ENCODE measurements around the gene SS18L1.

SS18L1 gene

DNA sequence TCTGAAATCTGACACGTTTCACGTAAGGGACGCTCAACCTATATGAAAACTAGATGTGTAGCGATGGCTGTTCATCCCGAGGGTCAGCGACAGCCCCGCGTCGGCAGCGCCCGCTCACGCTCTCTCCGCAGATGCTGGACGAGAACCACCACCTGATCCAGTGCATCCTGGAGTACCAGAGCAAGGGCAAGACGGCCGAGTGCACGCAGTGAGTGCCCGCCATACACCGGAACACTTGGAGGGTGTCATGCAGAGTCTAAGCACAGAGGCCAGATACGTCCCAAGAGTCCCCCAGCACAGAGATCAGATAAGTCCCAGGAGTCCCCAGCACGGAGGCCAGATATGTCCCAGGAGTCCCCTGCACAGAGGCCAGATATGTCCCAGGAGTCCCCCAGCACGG is 15.0 kb downstream of the SS18L1 start:
- TF ChIP-seq, protein P1, sequence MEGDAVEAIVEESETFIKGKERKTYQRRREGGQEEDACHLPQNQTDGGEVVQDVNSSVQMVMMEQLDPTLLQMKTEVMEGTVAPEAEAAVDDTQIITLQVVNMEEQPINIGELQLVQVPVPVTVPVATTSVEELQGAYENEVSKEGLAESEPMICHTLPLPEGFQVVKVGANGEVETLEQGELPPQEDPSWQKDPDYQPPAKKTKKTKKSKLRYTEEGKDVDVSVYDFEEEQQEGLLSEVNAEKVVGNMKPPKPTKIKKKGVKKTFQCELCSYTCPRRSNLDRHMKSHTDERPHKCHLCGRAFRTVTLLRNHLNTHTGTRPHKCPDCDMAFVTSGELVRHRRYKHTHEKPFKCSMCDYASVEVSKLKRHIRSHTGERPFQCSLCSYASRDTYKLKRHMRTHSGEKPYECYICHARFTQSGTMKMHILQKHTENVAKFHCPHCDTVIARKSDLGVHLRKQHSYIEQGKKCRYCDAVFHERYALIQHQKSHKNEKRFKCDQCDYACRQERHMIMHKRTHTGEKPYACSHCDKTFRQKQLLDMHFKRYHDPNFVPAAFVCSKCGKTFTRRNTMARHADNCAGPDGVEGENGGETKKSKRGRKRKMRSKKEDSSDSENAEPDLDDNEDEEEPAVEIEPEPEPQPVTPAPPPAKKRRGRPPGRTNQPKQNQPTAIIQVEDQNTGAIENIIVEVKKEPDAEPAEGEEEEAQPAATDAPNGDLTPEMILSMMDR (IDR thresholded peaks at IDR 0.05; ENCODE audit: insufficient read depth, low read length, missing control alignments), result no peak
- CTCF ChIA-PET, result interaction anchor here (1.3 to 4.4 kb wide), 3 partner anchors 133 to 148 kb away, joined by 3 to 36 read pairs (median 5); no protein-coding TSS in a partner anchor
- POLR2A ChIA-PET, result no interaction called here
- H3K4me3 ChIP-seq (ENCODE audit: low read depth, low read length), result no peak overlapping the region
- no peak for DNase-seq (ENCODE audit: low read depth, low spot score)

DNA sequence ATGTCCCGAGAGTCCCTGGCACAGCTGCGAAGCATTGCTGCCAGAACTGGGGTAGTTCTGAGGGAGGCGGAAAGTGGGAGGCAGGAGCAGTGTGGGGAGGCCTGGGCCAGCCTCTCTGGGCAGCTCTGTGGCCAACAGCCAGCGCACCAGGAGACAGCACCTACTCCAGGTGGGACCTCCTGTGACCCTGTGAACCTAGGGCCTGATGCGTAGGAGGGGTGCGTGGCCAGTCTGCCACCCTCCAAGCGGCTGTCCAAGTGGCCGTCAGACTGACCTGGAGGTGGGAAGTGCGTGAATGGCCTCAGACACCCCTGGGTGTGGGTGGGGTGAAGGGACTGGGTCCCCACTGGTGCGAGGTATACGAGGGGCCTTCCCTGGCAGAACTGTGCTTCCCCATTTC is 15.5 kb downstream of the SS18L1 start:
- TF ChIP-seq, protein P1 (IDR thresholded peaks at IDR 0.05; ENCODE audit: insufficient read depth, low read length, missing control alignments), result no peak
- ChIA-PET POLR2A (no interaction called here), CTCF (interaction anchor here (1.3 to 1.6 kb wide), 2 partner anchors 134 to 148 kb away, joined by 3 to 5 read pairs; no protein-coding TSS in a partner anchor)
- no peak overlapping the region for H3K4me3 ChIP-seq (ENCODE audit: low read depth, low read length)
- no peak for DNase-seq (ENCODE audit: low read depth, low spot score)

DNA sequence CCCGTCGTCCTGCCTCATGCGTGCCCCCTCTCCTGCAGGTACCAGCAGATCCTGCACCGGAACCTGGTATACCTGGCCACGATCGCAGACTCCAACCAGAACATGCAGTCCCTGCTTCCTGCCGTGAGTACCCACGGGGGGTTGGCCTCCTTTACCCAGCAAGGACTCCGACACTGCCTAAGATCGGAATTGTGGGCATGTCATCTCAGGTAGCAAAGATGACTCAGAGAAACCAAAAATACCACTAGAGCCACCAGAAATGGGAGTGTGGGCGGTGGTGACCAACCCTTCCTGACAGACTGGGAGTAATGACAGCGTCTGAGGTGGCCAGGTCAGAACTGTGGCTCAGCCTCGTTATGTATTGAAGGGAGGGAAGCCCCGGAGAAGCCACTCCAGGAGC is 16.3 kb downstream of the SS18L1 start:
- POLR2A ChIA-PET, result no interaction called here

DNA sequence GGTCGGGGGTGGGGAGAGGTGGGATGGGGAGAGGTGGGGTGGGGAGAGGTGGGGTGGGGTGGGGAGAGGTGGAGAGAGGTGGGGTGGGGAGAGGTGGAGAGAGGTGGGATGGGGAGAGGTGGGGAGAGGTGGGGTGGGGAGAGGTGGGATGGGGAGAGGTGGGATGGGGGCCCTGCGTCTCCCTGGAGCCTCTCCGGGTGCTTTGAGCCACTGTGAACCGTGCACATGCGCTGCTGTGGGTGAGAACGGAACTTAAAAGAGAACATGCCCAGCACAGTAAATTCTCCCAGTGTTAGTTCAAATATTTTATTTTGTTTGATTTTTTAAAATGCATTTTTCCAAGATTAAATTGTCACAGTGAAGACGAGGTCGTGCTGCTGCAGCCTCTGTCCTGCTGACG is 16.7 kb downstream of the SS18L1 start:
- DNase-seq (ENCODE audit: low read depth, low spot score), result no peak
- TF ChIP-seq, protein P1 (IDR thresholded peaks at IDR 0.05; ENCODE audit: insufficient read depth, low read length, missing control alignments), result no peak
- CTCF ChIA-PET, result no interaction called here
- POLR2A ChIA-PET, result no interaction called here
- H3K4me3 ChIP-seq (ENCODE audit: low read depth, low read length), result no peak overlapping the region

More for the DNA sequence above, 16.3 kb downstream of the SS18L1 start:
- TF ChIP-seq, protein P1 (IDR thresholded peaks at IDR 0.05; ENCODE audit: insufficient read depth, low read length, missing control alignments), result no peak
- DNase-seq (ENCODE audit: low read depth, low spot score), result no peak
- H3K4me3 ChIP-seq (ENCODE audit: low read depth, low read length), result no peak overlapping the region
- CTCF ChIA-PET, result interaction anchor here (1.3 kb wide), 1 partner anchor 149 kb away, joined by 5 read pairs; no protein-coding TSS in a partner anchor

DNA sequence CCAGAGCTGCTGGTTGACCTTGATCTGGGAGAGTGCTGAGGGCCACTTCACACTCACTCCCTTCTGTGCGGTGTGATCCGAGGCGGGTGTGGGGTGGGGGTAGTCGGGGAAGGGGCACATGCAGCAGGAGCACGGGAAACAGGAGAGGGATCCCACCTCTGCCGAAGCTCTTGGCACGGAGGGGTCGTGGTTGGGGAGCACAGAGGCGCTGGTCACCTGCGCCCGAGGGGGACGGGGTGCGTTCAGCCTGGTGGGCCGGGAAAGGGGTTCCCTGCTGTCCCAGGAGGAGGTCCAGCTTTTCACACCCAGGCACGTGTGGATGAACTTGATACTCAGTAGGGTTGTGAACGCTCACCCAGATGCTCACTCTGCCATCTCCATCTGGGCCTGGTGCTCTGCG is 17.3 kb downstream of the SS18L1 start:
- ChIA-PET POLR2A (no interaction called here), CTCF (no interaction called here)
- no peak for DNase-seq (ENCODE audit: low read depth, low spot score)
- no peak overlapping the region for H3K4me3 ChIP-seq (ENCODE audit: low read depth, low read length)
- TF ChIP-seq, protein P1 (IDR thresholded peaks at IDR 0.05; ENCODE audit: insufficient read depth, low read length, missing control alignments), result no peak

DNA sequence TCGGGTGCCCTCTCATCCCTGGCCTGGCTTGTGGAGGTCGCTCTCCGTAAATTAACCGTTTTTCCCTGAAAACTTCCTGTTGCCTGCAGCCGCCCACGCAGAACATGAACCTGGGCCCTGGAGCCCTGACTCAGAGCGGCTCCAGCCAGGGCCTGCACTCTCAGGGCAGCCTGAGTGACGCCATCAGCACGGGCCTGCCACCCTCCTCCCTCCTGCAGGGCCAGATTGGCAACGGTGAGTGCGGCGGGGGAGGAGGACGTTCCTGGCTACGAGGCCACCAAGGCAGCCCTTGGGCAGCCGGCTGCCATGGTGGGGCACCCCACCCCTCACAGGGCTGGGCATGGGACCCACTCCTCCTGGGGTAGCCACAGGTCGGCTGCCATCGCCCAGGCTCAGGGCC is 17.8 kb downstream of the SS18L1 start:
- TF ChIP-seq, protein P1 (IDR thresholded peaks at IDR 0.05; ENCODE audit: insufficient read depth, low read length, missing control alignments), result no peak
- no peak overlapping the region for H3K4me3 ChIP-seq (ENCODE audit: low read depth, low read length)
- ChIA-PET CTCF (no interaction called here), POLR2A (no interaction called here)
- no peak for DNase-seq (ENCODE audit: low read depth, low spot score)

Data from AG04449 (cell line).